Progenitor cell of endocrine pancreas (in vitro differentiated cells): ENCODE measurements around the gene TTLL11. TPM values are rescaled to one million over a fixed set of nuclear protein-coding genes. Genes with fewer than 3 reads are reported as not detected.

Experiments
- DNase-seq: peaks from one replicate; pipeline ENCODE4 v3.0.0; 2021; ENCODE audit warnings: low spot score; ENCODE audit not compliant: unreplicated experiment
- H3K27ac Mint-ChIP-seq: 2 replicates; pipeline ENCODE4 v1.8.0; 2021; ENCODE audit warnings: mild to moderate bottlenecking, moderate library complexity, mixed read lengths
- H3K27me3 Mint-ChIP-seq: 2 replicates; pipeline ENCODE4 v1.8.0; 2021; ENCODE audit warnings: mixed read lengths
- H3K36me3 Mint-ChIP-seq: 2 replicates; pipeline ENCODE4 v1.8.0; 2022; ENCODE audit warnings: mixed read lengths; ENCODE audit not compliant: insufficient read depth
- H3K4me1 Mint-ChIP-seq: 2 replicates; pipeline ENCODE4 v1.8.0; 2021; ENCODE audit warnings: low read depth, mixed read lengths
- H3K4me3 Mint-ChIP-seq: 2 replicates; pipeline ENCODE4 v1.8.0; 2021; ENCODE audit warnings: low read depth, mild to moderate bottlenecking, moderate library complexity, mixed read lengths
- H3K9me3 Mint-ChIP-seq: 2 replicates; pipeline ENCODE4 v1.8.0; 2021; ENCODE audit warnings: low read depth, mixed read lengths
- CTCF ChIP-seq: fragments of 200-600 bp; sonication (generic); IDR thresholded peaks from one replicate; pipeline ENCODE4 v1.5.0; 2021; ENCODE audit warnings: antibody characterized with exemption, mild to moderate bottlenecking; ENCODE audit not compliant: unreplicated experiment
- total RNA-seq: library from RNA; stranded (reverse); gene quantifications from 2 replicates; pipeline ENCODE4 v1.2.1, GENCODE V29; 2021

TTLL11 gene
- total RNA-seq, 1 donor from 2014 or later: 5.3 TPM

GRCh38 chr9:122116040-122116439 is 22.9 kb upstream of the TTLL11 start:
- TF ChIP-seq CTCF: no peak
- H3K27me3 Mint-ChIP-seq: peaks cover 33% of the 10 kb centered on the region
- no peaks in the 10 kb centered on the region for H3K9me3 Mint-ChIP-seq
- no peak for DNase-seq
- H3K36me3 Mint-ChIP-seq: no peaks in the 10 kb centered on the region
- no peak overlapping the region for H3K27ac Mint-ChIP-seq
- no peak overlapping the region for H3K4me3 Mint-ChIP-seq
- no peaks in the 10 kb centered on the region for H3K4me1 Mint-ChIP-seq

GRCh38 chr9:122115176-122116035 is 22.3 kb upstream of the TTLL11 start:
- no peak overlapping the region for H3K4me3 Mint-ChIP-seq
- H3K27ac Mint-ChIP-seq: no peak overlapping the region
- no peak for DNase-seq
- peaks cover 30% of the 10 kb centered on the region for H3K27me3 Mint-ChIP-seq
- H3K4me1 Mint-ChIP-seq: no peaks in the 10 kb centered on the region
- TF ChIP-seq CTCF: no peak
- H3K36me3 Mint-ChIP-seq: no peaks in the 10 kb centered on the region
- H3K9me3 Mint-ChIP-seq: no peaks in the 10 kb centered on the region

- H3K36me3 Mint-ChIP-seq: no peaks in the 10 kb centered on the region
- DNase-seq: no peak
- H3K4me3 Mint-ChIP-seq: no peak overlapping the region
- peaks cover 34% of the 10 kb centered on the region for H3K27me3 Mint-ChIP-seq
- TF ChIP-seq CTCF: no peak
- H3K4me1 Mint-ChIP-seq: no peaks in the 10 kb centered on the region
- no peak overlapping the region for H3K27ac Mint-ChIP-seq
- H3K9me3 Mint-ChIP-seq: no peaks in the 10 kb centered on the region
Measured at GRCh38 chr9:122113574-122113973, 20.5 kb upstream of the TTLL11 start.

GRCh38 chr9:122112238-122112637 is 19.1 kb upstream of the TTLL11 start:
- H3K9me3 Mint-ChIP-seq: no peaks in the 10 kb centered on the region
- H3K4me3 Mint-ChIP-seq: no peak overlapping the region

More at GRCh38 chr9:122112238-122112637, 19.1 kb upstream of the TTLL11 start:
- no peaks in the 10 kb centered on the region for H3K4me1 Mint-ChIP-seq
- peaks cover 42% of the 10 kb centered on the region for H3K27me3 Mint-ChIP-seq
- no peak for TF ChIP-seq CTCF
- H3K27ac Mint-ChIP-seq: no peak overlapping the region
- DNase-seq: no peak
- no peaks in the 10 kb centered on the region for H3K36me3 Mint-ChIP-seq
